NCI-H446 (cell line): ENCODE data around the gene BST1.

Experiments used
- DNase-seq, 2 experiments: peaks; one replicate each; lab custom pipeline; 2025; lab: John Stamatoyannopoulos, UW

Gene BST1

DNA sequence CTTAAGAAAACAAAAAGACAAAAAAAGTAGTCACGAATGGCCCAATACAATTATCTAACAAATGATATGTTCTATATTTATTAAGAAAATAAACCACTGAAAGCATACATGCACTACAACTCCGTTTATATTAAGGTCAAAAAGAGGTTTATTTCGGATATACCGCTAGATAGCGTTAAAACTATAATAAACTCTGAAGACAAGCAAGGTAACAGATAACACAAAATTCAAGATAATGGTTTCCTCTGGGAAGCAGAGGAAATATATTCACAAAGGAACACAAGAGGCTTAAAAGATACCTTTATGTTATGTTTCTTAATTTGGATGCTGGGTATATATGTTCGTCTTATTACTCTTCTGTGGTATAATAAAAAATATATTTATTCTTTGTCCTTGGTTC lies 26.0 kb upstream of the BST1 start:
- DNase-seq, result no peak

DNA sequence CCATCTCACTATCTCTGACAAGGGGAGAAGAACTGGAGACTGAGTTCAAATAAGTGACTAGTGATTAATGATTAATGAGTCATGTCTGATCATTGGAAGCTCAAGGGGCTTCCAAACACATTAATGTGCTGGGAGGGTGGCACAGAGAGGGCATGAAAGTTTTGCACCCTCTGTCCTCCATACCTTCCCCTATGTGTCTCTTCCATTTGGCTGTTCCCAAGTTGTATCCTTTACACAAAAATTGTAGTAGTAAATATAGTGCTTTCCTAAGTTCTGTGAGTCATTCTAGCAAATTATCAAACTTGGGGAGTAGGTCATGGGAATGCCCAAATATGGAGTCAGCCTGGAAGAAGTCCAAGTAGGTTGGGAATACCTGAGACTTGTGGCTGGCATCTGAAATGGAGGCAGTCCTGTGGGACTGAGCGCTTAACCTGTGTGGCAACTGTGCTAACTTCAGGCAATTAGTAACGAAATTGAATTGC lies 25.3 kb upstream of the BST1 start:
- no peak for DNase-seq

DNA sequence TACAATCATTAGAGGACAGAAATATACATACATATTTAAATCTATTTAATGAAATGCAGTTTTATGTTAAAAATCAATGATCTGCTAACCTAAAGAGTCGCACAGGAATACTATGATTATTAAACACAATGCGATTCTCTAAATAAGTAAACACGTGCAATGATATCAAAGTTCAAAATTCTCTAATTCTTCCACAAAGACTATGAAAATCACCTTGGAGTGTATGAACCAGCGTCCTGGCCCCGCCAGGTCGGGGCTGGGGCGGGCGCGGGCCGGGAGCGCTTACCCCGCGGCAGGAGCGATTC lies 21.8 kb upstream of the BST1 start:
- no peak for DNase-seq

- DNase-seq, result peak; percentile 94 to 97
Observed at GRCh38 chr4:15681372-15682241, 21.3 kb upstream of the BST1 start, which contains the start of gene FAM200B. Gene FAM200B, plus strand, starts transcription at chr4:15681827. Its CDS starts 5,151 bp downstream, at chr4:15686978.

DNA sequence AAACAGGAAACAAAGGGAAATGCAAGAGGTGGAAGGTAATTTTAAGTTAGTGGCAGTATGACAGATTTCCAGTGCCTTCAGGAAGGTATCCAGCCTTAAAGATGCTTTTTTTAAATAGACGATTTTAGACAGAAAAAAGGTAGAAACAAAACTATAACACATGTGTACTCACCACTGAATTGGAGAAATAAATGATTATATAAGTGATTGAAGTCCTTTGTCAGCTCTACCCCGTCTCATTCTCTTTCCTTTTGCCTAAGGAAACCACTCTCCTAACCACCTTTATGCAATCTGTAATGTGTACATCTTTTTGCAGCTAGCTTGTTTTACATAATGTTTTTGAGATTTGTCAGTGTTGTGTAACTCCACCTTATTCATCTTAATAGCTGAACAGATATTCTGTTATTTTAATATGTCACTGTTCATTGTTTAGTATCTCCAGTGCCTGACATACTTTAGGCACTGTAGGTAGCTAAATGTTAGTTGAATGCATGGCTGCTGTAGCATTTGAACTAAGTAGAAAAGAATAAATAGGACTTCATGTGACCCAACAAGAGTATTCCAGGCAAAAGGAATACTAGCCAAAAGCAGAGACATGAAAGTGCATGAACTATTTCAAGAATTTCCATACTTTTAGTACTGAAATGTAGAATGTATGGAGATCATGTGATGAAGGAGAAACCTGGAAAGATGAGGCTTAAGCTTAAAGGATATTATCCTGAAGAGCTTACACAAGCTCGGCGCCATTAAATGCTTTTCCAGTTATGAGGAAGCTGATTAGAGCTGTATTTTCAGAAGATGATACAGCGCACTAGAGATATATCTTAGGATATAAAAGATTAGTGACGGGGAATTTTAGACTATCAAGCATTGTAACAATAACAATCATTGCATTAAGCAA lies 20.4 kb upstream of the BST1 start:
- DNase-seq, result no peak

- no peak for DNase-seq
Observed at GRCh38 chr4:15683143-15683495, 19.7 kb upstream of the BST1 start.

DNA sequence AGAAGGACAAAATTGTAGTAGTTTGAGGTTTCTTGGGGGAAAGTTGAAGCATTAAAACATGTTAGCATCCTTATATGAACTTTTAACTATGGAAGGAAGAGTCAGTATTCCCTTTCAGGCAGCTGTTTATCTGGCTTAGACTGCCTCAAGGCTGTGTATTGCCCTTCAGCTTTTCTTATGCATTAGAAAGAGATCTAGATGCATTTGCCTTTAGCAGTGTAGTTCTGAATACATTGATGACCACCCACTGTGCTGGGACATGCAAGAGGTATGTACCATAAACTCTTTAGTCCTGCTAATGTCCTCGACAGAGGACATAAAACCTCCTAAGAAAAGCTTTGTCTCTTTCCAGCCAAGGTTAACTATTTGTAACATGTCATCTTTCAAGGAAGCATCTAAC lies 18.4 kb upstream of the BST1 start:
- no peak for DNase-seq

- DNase-seq, result no peak
Observed at GRCh38 chr4:15688051-15688450, 14.8 kb upstream of the BST1 start.

GRCh38 chr4:15689540-15689939 lies 13.3 kb upstream of the BST1 start:
- no peak for DNase-seq

- no peak for DNase-seq
Observed at GRCh38 chr4:15690020-15690809, 12.7 kb upstream of the BST1 start.

DNA sequence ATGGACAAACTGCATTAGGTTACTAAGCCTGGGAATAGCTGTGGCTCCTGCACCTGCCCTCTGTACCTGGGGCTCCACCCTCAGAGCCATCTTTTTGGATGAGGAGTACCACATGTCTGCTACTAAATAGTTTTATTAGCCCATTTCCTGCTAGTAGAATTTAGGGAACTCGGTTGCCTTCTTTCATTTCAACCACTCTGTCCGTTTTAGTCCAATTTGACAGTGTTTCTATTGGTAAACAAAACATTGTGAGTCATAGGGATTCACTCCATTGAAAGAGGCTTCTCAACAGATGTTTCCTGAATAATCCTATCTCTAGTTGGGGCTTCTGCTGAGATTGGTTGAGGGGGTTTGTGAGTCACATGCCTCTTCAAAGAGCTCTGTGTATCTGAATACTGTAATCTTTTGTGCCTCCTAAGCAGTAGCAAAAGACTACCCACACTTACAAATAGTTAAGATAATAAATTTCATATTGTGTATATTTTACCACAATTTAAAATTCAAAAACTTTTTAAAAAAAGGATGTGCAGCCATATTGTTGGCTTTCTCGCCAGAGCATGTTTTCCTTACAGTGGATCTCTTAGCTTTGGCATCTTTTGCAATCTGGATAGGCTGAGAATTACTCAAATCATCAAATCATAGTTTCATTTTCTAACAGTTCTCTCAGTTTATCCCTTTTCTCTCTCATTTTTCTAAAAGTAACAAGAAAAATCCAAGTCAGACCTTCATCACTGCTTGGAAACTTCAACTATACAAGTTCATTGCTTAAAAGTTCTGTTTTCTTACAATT lies 11.3 kb upstream of the BST1 start:
- DNase-seq, result peak in 1 of 2 experiments; percentile 5

DNA sequence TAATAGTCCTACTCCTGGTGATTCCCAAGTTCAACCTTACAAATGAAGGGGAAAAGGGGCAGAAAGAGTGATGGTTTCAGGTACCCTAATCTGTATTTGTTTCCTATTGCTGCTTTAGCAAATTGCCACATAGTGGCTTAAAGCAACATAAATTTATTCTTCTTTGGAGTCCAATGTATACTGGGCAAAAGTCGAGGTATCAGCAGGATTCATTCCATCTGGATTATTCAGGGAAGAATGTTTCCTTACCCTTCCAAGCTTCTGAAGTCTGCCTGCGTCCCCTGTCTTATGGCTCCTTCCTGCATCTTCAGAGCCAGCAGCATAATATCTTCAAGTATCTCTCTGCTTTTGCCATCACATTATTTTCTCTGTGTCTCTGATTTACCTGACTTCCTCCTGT lies 10.3 kb upstream of the BST1 start:
- no peak for DNase-seq

- no peak for DNase-seq
Observed at GRCh38 chr4:15694431-15694830, 8.4 kb upstream of the BST1 start.

GRCh38 chr4:15695240-15695699 lies 7.6 kb upstream of the BST1 start:
- peak in 1 of 2 experiments; percentile 49 for DNase-seq

GRCh38 chr4:15695729-15696128 lies 7.1 kb upstream of the BST1 start:
- no peak for DNase-seq

DNA sequence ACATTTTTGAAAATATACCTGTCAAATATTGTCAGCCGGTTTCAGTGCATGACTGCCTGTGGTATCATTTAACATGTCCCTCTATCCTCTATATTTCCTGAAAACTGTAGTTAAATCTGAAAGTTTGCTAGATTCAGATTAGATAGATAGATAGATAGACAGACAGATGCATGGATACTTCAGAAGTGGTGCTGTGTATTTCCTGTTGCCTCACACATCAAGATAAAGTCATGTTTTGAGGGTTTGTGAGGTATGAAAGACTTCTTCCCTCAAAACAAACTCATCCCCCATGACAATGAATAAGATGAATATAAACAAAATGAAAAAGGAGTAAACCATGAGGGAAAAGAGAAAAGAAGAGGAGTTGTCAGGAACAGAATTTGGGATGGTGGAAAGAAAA lies 6.0 kb upstream of the BST1 start:
- DNase-seq, result no peak

DNA sequence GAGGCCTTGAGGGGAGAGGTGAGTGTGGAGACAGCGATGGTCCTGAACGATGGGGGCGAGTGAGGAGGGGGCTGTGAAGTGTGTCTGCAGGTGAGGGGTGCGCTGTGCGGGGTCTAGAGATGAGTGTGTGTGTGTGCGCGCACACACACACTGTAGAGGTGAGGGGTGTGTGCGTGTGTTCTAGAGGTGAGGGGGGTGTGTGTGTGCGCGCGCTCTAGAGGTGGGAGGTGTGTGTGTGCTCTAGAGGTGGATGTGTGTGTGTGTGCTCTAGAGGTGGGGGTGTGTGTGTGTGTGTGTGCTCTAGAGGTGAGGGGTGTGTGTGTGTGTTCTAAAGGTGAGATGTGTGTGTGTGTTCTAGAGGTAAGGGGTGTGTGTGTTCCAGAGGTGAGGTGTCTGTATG lies 574 bp downstream of the BST1 start:
- DNase-seq, result no peak

- DNase-seq, result no peak
Observed at GRCh38 chr4:15704129-15704528, 1.3 kb downstream of the BST1 start.

DNA sequence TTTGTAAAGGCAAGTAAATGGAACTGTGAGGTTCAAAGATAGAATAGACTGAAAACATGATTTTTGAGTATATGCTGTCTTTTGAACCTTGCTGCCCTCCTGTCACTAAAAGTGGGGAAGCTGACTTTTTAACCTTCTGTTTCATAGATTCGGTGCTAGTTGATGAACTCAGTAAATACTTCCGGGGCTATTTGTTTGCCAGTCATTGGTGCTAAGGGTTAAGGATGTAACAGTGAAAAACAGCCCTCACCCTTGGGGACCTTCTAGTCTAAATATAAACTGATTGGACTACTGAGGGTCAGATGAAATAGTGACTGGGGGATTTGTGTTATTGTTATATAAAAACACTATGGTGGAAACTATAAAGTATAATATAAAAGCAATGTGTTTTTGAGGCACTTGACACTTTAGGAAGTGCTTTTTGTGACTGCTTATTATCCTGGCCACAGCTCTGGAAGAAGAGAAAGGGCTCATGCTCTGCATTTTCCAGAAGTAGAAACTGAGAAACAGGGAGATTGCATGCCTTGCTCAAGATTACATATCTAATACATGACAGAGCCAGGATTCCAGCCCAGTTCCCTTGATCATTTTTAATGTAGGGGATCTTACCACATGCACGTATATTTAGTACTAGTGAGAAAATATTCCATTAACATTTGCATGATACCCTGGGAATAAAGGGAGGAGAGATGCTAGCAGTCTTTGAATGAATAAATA lies 3.9 kb downstream of the BST1 start:
- DNase-seq, result no peak

- DNase-seq, result no peak
Observed at GRCh38 chr4:15707363-15707715, 4.5 kb downstream of the BST1 start.

GRCh38 chr4:15711762-15712161 lies 8.9 kb downstream of the BST1 start:
- no peak for DNase-seq
